Lung (tissue), 12 donors: ENCODE results near the gene EFNA4. TPM values are rescaled to one million over a fixed set of nuclear protein-coding genes. Genes with fewer than 3 reads are reported as not detected.

ENCODE experiments used
- ATAC-seq: fragments of 200-7000 bp; cut with Tn5 transposase; one replicate; pipeline ENCODE4 v1.9.1; 2020; ENCODE audit warnings: moderate number of reproducible peaks; ENCODE audit not compliant: insufficient read depth, low FRiP score
- DNase-seq, 3 donors: peaks; one replicate each; pipeline ENCODE4 v3.0.0-alpha.2; 2013 to 2017
- H3K27ac ChIP-seq, 2 donors: one replicate each; pipeline ENCODE4 v1.5.1; 2013; ENCODE audit warnings: mild to moderate bottlenecking in 2 of 2, moderate library complexity in 2 of 2, control low read depth in 1 of 2, inconsistent platforms in 1 of 2, low read depth in 1 of 2, low read length in 1 of 2
- H3K27me3 ChIP-seq, 3 donors: one replicate each; pipeline ENCODE4 v1.5.1; 2013; ENCODE audit warnings: low read length in 2 of 3; ENCODE audit not compliant: control insufficient read depth in 3 of 3, insufficient read depth in 3 of 3
- H3K36me3 ChIP-seq, 4 donors: one replicate each; pipeline ENCODE4 v1.5.1; 2013; ENCODE audit warnings: low read length in 4 of 4, mild to moderate bottlenecking in 1 of 4, moderate library complexity in 1 of 4; ENCODE audit not compliant: control insufficient read depth in 4 of 4, insufficient read depth in 4 of 4
- H3K4me1 ChIP-seq, 5 donors: one replicate each; pipeline ENCODE4 v1.5.1; 2013; ENCODE audit warnings: low read length in 5 of 5, mild to moderate bottlenecking in 2 of 5, moderate library complexity in 1 of 5; ENCODE audit not compliant: control insufficient read depth in 5 of 5, insufficient read depth in 5 of 5
- H3K4me3 ChIP-seq: one replicate; pipeline ENCODE4 v1.5.1; 2013; ENCODE audit warnings: mild to moderate bottlenecking, control low read depth, moderate library complexity
- H3K9ac ChIP-seq, 2 donors: one replicate each; pipeline ENCODE4 v1.5.1; 2013; ENCODE audit warnings: low read length in 2 of 2, control low read depth in 1 of 2; ENCODE audit not compliant: insufficient read depth in 1 of 2
- H3K9me3 ChIP-seq, 4 donors: one replicate each; pipeline ENCODE4 v1.5.1; 2013; ENCODE audit warnings: low read length in 3 of 4, mild to moderate bottlenecking in 1 of 4, moderate library complexity in 1 of 4; ENCODE audit not compliant: control insufficient read depth in 4 of 4, insufficient read depth in 3 of 4
- WGBS, 2 donors: extraction: QIAGEN DNeasy Blood & Tissue Kit; methylation state at CpG; one replicate each; pipeline ENCODE4 v1.1.7; 2013; 5-methylcytosine and 5-hydroxymethylcytosine counted together
- polyA plus RNA-seq, 2 donors: library from polyadenylated mRNA; stranded (reverse); fragments of 200-250 nt; gene quantifications; one replicate each; pipeline ENCODE4 v1.2.1, GENCODE V29; 2013
- total RNA-seq, 2 donors: library from RNA; depleted of rRNA in 1 of 2; stranded (reverse); fragments of >200 nt in 1 of 2; gene quantifications; one replicate each; pipeline ENCODE4 v1.2.1, GENCODE V29; 2014 to 2021
- TF ChIP-seq, protein P1 (sequence below): IDR thresholded peaks from 2 replicates; pipeline ENCODE4 v1.5.1; 2012; ENCODE audit warnings: mild to moderate bottlenecking; ENCODE audit errors: control extremely low read depth, extremely low read depth
- donor health status: control.
- donor health status: control.
- donor health status: Bipolar disorder and iron deficiency.
- donor health status: healthy.
- donor health status: DM: yes; HTN: yes; CAD: no.

The EFNA4 gene
- total and polyA plus RNA-seq, 4 donors, result 8.3 to 13.4 (median 10.2) TPM

DNA sequence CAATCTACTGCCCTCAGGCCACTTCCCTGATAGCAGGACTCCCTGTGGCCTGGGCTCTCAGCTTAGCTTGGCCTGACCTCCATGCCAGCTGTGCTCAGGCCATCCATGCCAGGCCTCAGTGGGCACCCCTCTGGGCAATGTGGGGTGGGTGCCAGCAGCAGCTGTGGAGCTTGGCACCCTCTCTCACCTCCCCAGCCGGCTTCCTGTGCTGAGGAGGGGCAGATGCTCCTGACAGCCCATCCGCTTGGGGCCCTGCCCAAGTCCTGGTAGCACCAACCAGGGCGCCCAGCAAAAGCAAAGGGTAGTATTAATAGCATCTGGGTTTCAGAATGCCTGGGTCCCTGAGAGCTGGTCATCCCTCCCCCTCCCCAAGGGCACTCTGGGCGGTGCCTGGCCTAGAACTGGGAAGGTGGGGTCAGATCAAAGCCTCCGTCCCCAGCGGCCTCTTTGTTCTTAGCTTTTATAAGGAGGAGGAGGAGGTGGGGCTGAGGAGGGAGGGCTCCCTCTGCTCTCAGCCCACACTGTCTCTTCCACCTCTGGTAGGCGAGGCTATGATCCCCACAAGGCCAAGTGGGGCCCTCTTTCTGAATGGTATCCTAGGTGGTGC is 6.1 kb downstream of the EFNA4 start:
- no peak overlapping the region for H3K27ac ChIP-seq
- TF ChIP-seq, protein P1, sequence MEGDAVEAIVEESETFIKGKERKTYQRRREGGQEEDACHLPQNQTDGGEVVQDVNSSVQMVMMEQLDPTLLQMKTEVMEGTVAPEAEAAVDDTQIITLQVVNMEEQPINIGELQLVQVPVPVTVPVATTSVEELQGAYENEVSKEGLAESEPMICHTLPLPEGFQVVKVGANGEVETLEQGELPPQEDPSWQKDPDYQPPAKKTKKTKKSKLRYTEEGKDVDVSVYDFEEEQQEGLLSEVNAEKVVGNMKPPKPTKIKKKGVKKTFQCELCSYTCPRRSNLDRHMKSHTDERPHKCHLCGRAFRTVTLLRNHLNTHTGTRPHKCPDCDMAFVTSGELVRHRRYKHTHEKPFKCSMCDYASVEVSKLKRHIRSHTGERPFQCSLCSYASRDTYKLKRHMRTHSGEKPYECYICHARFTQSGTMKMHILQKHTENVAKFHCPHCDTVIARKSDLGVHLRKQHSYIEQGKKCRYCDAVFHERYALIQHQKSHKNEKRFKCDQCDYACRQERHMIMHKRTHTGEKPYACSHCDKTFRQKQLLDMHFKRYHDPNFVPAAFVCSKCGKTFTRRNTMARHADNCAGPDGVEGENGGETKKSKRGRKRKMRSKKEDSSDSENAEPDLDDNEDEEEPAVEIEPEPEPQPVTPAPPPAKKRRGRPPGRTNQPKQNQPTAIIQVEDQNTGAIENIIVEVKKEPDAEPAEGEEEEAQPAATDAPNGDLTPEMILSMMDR, result no peak
- H3K9ac ChIP-seq, result no peak overlapping the region
- WGBS, 2 donors, result 75 to 91% methylated on average over 7 of the region's 7 CpGs
- peaks cover 2 to 17% (median 4%) of the 10 kb centered on the region in 5 donors for H3K4me1 ChIP-seq
- H3K27me3 ChIP-seq, result peaks cover 0 to 13% (median 11%) of the 10 kb centered on the region in 3 donors
- no peak overlapping the region for H3K4me3 ChIP-seq
- DNase-seq, result peak in 1 of 3 donors; percentile 29
- ATAC-seq, result no peak
- H3K9me3 ChIP-seq, result no peaks in the 10 kb centered on the region
- peaks cover 0 to 11% (median 5%) of the 10 kb centered on the region in 4 donors for H3K36me3 ChIP-seq

DNA sequence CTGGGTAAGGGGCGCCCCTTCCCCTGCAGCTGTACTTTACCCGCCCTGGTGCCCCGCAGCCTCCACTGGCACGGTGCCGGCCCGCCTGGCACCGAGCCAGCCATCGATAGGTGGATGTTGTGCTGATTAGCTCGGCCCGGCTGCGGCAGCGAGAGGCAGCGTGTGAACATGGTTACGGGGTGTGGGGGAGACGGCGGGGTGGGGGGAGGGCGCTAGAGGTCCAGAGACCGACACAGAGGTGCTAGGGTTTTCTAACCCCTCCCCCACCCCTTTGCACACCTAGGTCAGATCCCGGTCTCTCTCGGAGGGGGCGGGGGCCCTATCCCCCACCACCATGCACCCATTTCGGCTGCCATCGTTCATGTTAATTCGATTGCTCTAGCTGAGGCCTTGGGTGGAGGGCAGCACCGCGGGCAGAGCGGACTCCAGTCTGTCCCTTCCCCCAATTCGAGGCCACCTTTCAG is 6.7 kb downstream of the EFNA4 start:
- ATAC-seq (no peak), DNase-seq (no peak)
- Histone ChIP-seq H3K4me3 (no peak overlapping the region), H3K27ac (no peak overlapping the region), H3K27me3 (peaks cover 0 to 13% (median 13%) of the 10 kb centered on the region in 3 donors), H3K36me3 (peaks cover 0 to 11% (median 5%) of the 10 kb centered on the region in 4 donors), H3K9ac (peak overlapping the region in 1 of 2 donors; percentile 72), H3K4me1 (peaks cover 2 to 15% (median 4%) of the 10 kb centered on the region in 5 donors), H3K9me3 (no peaks in the 10 kb centered on the region)
- TF ChIP-seq, protein P1, result no peak
- WGBS, 2 donors, result 40 to 52% methylated on average over 28 of the region's 28 CpGs

DNA sequence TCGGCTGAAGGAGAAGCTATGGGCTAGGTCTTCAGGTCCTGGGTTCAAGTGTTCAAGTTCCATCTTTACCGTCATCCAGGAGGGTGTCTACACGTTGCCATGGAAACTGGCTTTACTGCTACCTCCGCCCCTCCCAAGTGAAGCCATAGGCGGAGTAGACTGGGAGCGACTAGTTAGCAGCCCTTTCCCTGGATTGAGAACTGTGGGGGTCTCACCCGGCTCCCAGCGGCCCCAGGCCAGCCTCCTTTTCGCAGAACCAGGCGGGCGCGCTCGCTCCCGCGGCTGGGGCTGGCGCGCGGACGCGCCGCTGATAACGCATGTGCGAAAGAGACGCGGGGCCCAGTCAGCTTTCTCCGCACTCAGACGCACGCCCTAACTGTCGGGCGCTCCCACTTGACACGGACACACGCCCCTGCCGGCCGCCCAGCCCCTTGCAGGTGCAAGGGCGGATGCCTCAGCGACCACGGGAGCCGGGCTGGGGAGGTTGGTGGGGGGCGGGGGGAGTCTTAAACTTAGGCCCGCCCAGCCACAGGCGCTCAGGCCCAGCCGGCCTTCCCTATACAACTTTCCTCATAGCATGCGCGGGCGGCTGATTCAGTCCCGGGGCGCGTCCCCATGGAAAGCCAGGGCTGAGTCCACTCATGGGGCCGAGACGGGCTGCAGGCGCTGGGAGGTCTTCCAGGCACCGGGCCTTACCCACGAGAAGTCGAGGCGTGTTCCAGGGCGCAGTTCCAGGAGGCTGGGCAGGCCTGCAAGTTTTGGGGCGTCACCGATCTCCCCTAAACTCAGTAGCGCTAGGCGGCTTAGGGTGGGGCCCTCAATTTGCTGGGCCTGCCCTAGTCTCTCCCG is 7.4 kb downstream of the EFNA4 start:
- Histone ChIP-seq H3K27ac (peak overlapping the region; percentile 54 to 61), H3K4me3 (no peak overlapping the region), H3K4me1 (peaks cover 2 to 15% (median 6%) of the 10 kb centered on the region in 5 donors), H3K36me3 (peaks cover 0 to 11% (median 5%) of the 10 kb centered on the region in 4 donors), H3K27me3 (peaks cover 0 to 15% (median 13%) of the 10 kb centered on the region in 3 donors), H3K9me3 (no peaks in the 10 kb centered on the region), H3K9ac (peak overlapping the region in 1 of 2 donors; percentile 72)
- ATAC-seq (peak; percentile 81), DNase-seq (peak; percentile 77 to 84 (median 83))
- WGBS, 2 donors, result 7% methylated on average over 49 to 61 of the region's 61 CpGs
- TF ChIP-seq, protein P1, result no peak
